MCF 10A (cell line): ENCODE data around the gene UNC80. TPM values are rescaled to one million over a fixed set of nuclear protein-coding genes. Genes with fewer than 3 reads are reported as not detected.

ENCODE experiments used
- BruUV-seq: library from RNA; stranded (reverse); fragments of 400-500 nt; replicated peaks from 2 replicates; lab custom pipeline; 2021; lab: Mats Ljungman, UMichigan
- CTCF ChIA-PET: fragments of 300-600 bp; sonication (Branson Sonifier 250); formaldehyde crosslinking; extraction: SDS; loops from one replicate; lab custom pipeline; 2021; ENCODE audit warnings: antibody characterized with exemption, inconsistent platforms; lab: Yijun Ruan, JAX
- POLR2A ChIA-PET: fragments of 300-600, 350-650 bp; sonication (Branson Sonifier 250); formaldehyde crosslinking; extraction: SDS; loops from one replicate; lab custom pipeline; 2020; ENCODE audit warnings: antibody characterized with exemption, inconsistent platforms; lab: Yijun Ruan, JAX
- DNase-seq: peaks from one replicate; pipeline ENCODE4 v3.0.0-alpha.2; 2018; ENCODE audit not compliant: unreplicated experiment
- H3K27ac Mint-ChIP-seq: one replicate; pipeline ENCODE4 v1.8.0; 2022; ENCODE audit warnings: mild to moderate bottlenecking, low read depth, mixed read lengths; ENCODE audit not compliant: unreplicated experiment
- H3K27me3 Mint-ChIP-seq: one replicate; pipeline ENCODE4 v1.8.0; 2022; ENCODE audit warnings: mixed read lengths; ENCODE audit not compliant: insufficient read depth, unreplicated experiment
- H3K36me3 Mint-ChIP-seq: one replicate; pipeline ENCODE4 v1.8.0; 2022; ENCODE audit warnings: mild to moderate bottlenecking, moderate library complexity, mixed read lengths; ENCODE audit not compliant: insufficient read depth, unreplicated experiment
- H3K4me1 Mint-ChIP-seq: one replicate; pipeline ENCODE4 v1.8.0; 2022; ENCODE audit warnings: mixed read lengths; ENCODE audit not compliant: insufficient read depth, unreplicated experiment
- H3K4me3 Mint-ChIP-seq: one replicate; pipeline ENCODE4 v1.8.0; 2022; ENCODE audit warnings: mild to moderate bottlenecking, moderate library complexity, mixed read lengths; ENCODE audit not compliant: unreplicated experiment
- H3K9me3 Mint-ChIP-seq: one replicate; pipeline ENCODE4 v1.8.0; 2022; ENCODE audit warnings: mixed read lengths; ENCODE audit not compliant: unreplicated experiment
- intact Hi-C: fragments of 100-400 bp; cut with micrococcal nuclease; formaldehyde crosslinking; loops from 2 replicates; pipeline ENCODE4 v1.14.1; 2022
- total RNA-seq: library from RNA; stranded (reverse); gene quantifications from 2 replicates; pipeline ENCODE4 v1.2.3, GENCODE V29; 2022
- TF ChIP-seq, protein P1 (sequence below): fragments of 200-600 bp; IDR thresholded peaks from one replicate; pipeline ENCODE4 v1.8.0; 2022; ENCODE audit warnings: antibody characterized with exemption, mild to moderate bottlenecking; ENCODE audit not compliant: unreplicated experiment

Gene UNC80
- total RNA-seq, 1 experiment from 2014 or later = not detected

DNA sequence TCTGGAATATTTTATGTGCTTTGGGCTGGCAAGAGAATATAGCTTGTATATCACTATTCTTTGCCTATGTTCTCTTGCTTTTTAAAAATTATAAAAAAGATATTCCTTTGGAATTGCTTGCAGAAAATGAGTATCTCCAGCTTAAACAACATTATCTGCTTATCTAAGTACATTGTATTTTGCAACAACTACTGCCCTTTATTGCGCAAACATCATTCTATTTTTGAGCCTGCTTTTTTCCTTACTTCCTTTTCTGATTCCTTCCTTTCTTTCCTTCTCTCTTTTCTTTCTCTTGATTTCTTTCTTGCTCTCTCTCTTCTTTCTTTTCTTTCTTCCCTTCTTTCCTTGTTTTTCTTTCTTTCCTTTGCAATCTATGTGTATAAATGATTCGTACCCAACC, 74.0 kb downstream of the UNC80 start:
- peak; percentile 5 for DNase-seq
- ChIA-PET POLR2A (no interaction called here), CTCF (interaction anchor here (0.6 kb wide), 1 partner anchor 289 kb away, joined by 3 read pairs; no protein-coding TSS in a partner anchor)
- H3K27ac Mint-ChIP-seq = no peak overlapping the region
- H3K36me3 Mint-ChIP-seq = peaks cover 10% of the 10 kb centered on the region
- H3K4me3 Mint-ChIP-seq = no peak overlapping the region
- H3K9me3 Mint-ChIP-seq = no peaks in the 10 kb centered on the region
- H3K27me3 Mint-ChIP-seq = no peaks in the 10 kb centered on the region
- TF ChIP-seq, protein P1, sequence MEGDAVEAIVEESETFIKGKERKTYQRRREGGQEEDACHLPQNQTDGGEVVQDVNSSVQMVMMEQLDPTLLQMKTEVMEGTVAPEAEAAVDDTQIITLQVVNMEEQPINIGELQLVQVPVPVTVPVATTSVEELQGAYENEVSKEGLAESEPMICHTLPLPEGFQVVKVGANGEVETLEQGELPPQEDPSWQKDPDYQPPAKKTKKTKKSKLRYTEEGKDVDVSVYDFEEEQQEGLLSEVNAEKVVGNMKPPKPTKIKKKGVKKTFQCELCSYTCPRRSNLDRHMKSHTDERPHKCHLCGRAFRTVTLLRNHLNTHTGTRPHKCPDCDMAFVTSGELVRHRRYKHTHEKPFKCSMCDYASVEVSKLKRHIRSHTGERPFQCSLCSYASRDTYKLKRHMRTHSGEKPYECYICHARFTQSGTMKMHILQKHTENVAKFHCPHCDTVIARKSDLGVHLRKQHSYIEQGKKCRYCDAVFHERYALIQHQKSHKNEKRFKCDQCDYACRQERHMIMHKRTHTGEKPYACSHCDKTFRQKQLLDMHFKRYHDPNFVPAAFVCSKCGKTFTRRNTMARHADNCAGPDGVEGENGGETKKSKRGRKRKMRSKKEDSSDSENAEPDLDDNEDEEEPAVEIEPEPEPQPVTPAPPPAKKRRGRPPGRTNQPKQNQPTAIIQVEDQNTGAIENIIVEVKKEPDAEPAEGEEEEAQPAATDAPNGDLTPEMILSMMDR = no peak
- peaks cover 6% of the 10 kb centered on the region for H3K4me1 Mint-ChIP-seq
- no TSS peak for BruUV-seq
- intact Hi-C loops = no loop called here

DNA sequence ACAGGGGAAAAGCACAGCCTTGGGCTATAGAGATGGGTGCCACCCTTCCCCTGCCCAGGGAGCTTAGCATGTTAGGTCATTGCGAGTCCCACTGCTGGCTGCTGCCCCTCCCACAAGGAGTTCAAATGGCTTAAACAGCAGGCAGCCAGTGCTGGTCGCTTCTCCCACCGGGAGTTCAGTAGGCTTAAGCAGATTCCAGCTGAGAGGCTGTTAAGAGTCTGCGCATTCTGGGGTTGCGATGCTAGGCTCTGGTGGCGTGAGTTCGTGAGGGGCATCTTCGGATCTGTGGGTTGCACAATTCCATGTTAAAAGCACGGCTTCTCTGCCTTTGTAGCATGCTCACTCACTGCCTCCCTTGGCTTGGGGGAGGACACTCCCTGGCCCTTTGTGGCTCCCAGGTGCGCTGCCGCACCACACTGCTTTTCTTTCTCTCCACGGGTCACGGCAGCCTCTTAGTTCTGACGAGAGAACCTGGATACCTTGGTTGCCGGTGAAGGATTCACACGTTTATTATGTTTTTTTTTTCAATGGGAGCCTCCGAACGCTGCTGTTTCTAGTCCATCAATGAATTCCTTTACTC, 93.2 kb downstream of the UNC80 start:
- TF ChIP-seq, protein P1 = no peak
- ChIA-PET POLR2A (no interaction called here), CTCF (interaction anchor here (0.6 to 0.7 kb wide), 3 partner anchors 112 to 276 kb away, joined by 3 to 4 read pairs (median 3); no protein-coding TSS in a partner anchor)
- BruUV-seq = no TSS peak
- Mint-ChIP-seq H3K27ac (no peak overlapping the region), H3K4me3 (no peak overlapping the region), H3K9me3 (no peaks in the 10 kb centered on the region), H3K36me3 (no peaks in the 10 kb centered on the region), H3K27me3 (no peaks in the 10 kb centered on the region), H3K4me1 (no peaks in the 10 kb centered on the region)
- DNase-seq = no peak
- intact Hi-C loops = no loop called here

- no peaks in the 10 kb centered on the region for H3K9me3 Mint-ChIP-seq
- no TSS peak for BruUV-seq
- H3K4me1 Mint-ChIP-seq = no peaks in the 10 kb centered on the region
- H3K27me3 Mint-ChIP-seq = no peaks in the 10 kb centered on the region
- no peak for DNase-seq
- intact Hi-C loops = no loop called here
- H3K36me3 Mint-ChIP-seq = no peaks in the 10 kb centered on the region
- ChIA-PET POLR2A (interaction anchor here (0.5 kb wide), 1 partner anchor 1068 kb away, joined by 3 read pairs; no protein-coding TSS in a partner anchor), CTCF (interaction anchor here (0.6 to 1.3 kb wide), 2 partner anchors 346 to 444 kb away, joined by 3 to 6 read pairs; partner anchors contain the start of gene MAP2)
- no peak overlapping the region for H3K4me3 Mint-ChIP-seq
- TF ChIP-seq, protein P1 = no peak
- H3K27ac Mint-ChIP-seq = no peak overlapping the region
Observed at GRCh38 chr2:209868271-209868994, 96.8 kb downstream of the UNC80 start.

- CTCF ChIA-PET = interaction anchor here (0.6 kb wide), 1 partner anchor 314 kb away, joined by 4 read pairs; no protein-coding TSS in a partner anchor
- H3K4me3 Mint-ChIP-seq = no peak overlapping the region
- H3K4me1 Mint-ChIP-seq = no peaks in the 10 kb centered on the region
- POLR2A ChIA-PET = interaction anchor here (0.6 kb wide), 1 partner anchor 207 kb away, joined by 3 read pairs; no protein-coding TSS in a partner anchor
- BruUV-seq = no TSS peak
- no peaks in the 10 kb centered on the region for H3K27me3 Mint-ChIP-seq
- no peaks in the 10 kb centered on the region for H3K36me3 Mint-ChIP-seq
- no peaks in the 10 kb centered on the region for H3K9me3 Mint-ChIP-seq
- intact Hi-C loops = no loop called here
- DNase-seq = no peak
- TF ChIP-seq, protein P1 = no peak
- no peak overlapping the region for H3K27ac Mint-ChIP-seq
Observed at GRCh38 chr2:209870067-209870466, 98.4 kb downstream of the UNC80 start.
